ENCODE results near the gene PRSS21. TPM values are rescaled to one million over a fixed set of nuclear protein-coding genes. Genes with fewer than 3 reads are reported as not detected.
A peak's percentile ranks its signal among the peaks of the same experiment; 100 is the strongest.

Gene PRSS21
- total RNA-seq, 1 donor from 2014 or later = not detected

GRCh38 chr16:2833776-2834175, 16.7 kb downstream of the PRSS21 start:
- Histone ChIP-seq H3K27ac (ENCODE audit: low read depth, low read length) (no peak overlapping the region), H3K4me1 (ENCODE audit: control insufficient read depth in 3 of 3, insufficient read depth in 3 of 3, low read length in 3 of 3) (peaks cover 0 to 2% (median 0%) of the 10 kb centered on the region in 3 donors), H3K36me3 (ENCODE audit: control insufficient read depth in 3 of 3, insufficient read depth in 3 of 3, low read length in 3 of 3) (no peaks in the 10 kb centered on the region), H3K9me3 (ENCODE audit: control insufficient read depth in 3 of 3, low read length in 3 of 3) (no peaks in the 10 kb centered on the region), H3K4me3 (ENCODE audit: low read length in 3 of 3) (no peak overlapping the region), H3K27me3 (ENCODE audit: control insufficient read depth in 3 of 3, insufficient read depth in 3 of 3, low read length in 3 of 3) (peaks cover 40 to 67% (median 47%) of the 10 kb centered on the region in 3 donors), H3K9ac (ENCODE audit: low read depth in 1 of 3, low read length in 3 of 3) (no peak overlapping the region)

GRCh38 chr16:2834968-2835367, 17.9 kb downstream of the PRSS21 start:
- no peak overlapping the region for H3K27ac ChIP-seq (ENCODE audit: low read depth, low read length)
- H3K9me3 ChIP-seq (ENCODE audit: control insufficient read depth in 3 of 3, low read length in 3 of 3) = no peaks in the 10 kb centered on the region
- no peak overlapping the region for H3K9ac ChIP-seq (ENCODE audit: low read depth in 1 of 3, low read length in 3 of 3)
- peaks cover 0 to 2% (median 0%) of the 10 kb centered on the region in 3 donors for H3K4me1 ChIP-seq (ENCODE audit: control insufficient read depth in 3 of 3, insufficient read depth in 3 of 3, low read length in 3 of 3)
- H3K27me3 ChIP-seq (ENCODE audit: control insufficient read depth in 3 of 3, insufficient read depth in 3 of 3, low read length in 3 of 3) = peaks cover 29 to 64% (median 52%) of the 10 kb centered on the region in 3 donors
- H3K4me3 ChIP-seq (ENCODE audit: low read length in 3 of 3) = no peak overlapping the region
- no peaks in the 10 kb centered on the region for H3K36me3 ChIP-seq (ENCODE audit: control insufficient read depth in 3 of 3, insufficient read depth in 3 of 3, low read length in 3 of 3)

GRCh38 chr16:2835638-2836493, 18.8 kb downstream of the PRSS21 start:
- H3K9ac ChIP-seq (ENCODE audit: low read depth in 1 of 3, low read length in 3 of 3) = no peak overlapping the region
- peaks cover 0 to 2% (median 0%) of the 10 kb centered on the region in 3 donors for H3K4me1 ChIP-seq (ENCODE audit: control insufficient read depth in 3 of 3, insufficient read depth in 3 of 3, low read length in 3 of 3)
- no peaks in the 10 kb centered on the region for H3K36me3 ChIP-seq (ENCODE audit: control insufficient read depth in 3 of 3, insufficient read depth in 3 of 3, low read length in 3 of 3)
- H3K27ac ChIP-seq (ENCODE audit: low read depth, low read length) = no peak overlapping the region
- no peak overlapping the region for H3K4me3 ChIP-seq (ENCODE audit: low read length in 3 of 3)
- peaks cover 30 to 61% (median 50%) of the 10 kb centered on the region in 3 donors for H3K27me3 ChIP-seq (ENCODE audit: control insufficient read depth in 3 of 3, insufficient read depth in 3 of 3, low read length in 3 of 3)
- H3K9me3 ChIP-seq (ENCODE audit: control insufficient read depth in 3 of 3, low read length in 3 of 3) = no peaks in the 10 kb centered on the region

GRCh38 chr16:2836646-2837508, 19.8 kb downstream of the PRSS21 start:
- Histone ChIP-seq H3K9ac (ENCODE audit: low read depth in 1 of 3, low read length in 3 of 3) (no peak overlapping the region), H3K9me3 (ENCODE audit: control insufficient read depth in 3 of 3, low read length in 3 of 3) (no peaks in the 10 kb centered on the region), H3K27me3 (ENCODE audit: control insufficient read depth in 3 of 3, insufficient read depth in 3 of 3, low read length in 3 of 3) (peaks cover 25 to 57% (median 41%) of the 10 kb centered on the region in 3 donors), H3K36me3 (ENCODE audit: control insufficient read depth in 3 of 3, insufficient read depth in 3 of 3, low read length in 3 of 3) (no peaks in the 10 kb centered on the region), H3K27ac (ENCODE audit: low read depth, low read length) (no peak overlapping the region), H3K4me1 (ENCODE audit: control insufficient read depth in 3 of 3, insufficient read depth in 3 of 3, low read length in 3 of 3) (peaks cover 0 to 3% (median 3%) of the 10 kb centered on the region in 3 donors), H3K4me3 (ENCODE audit: low read length in 3 of 3) (no peak overlapping the region)

GRCh38 chr16:2838928-2839327, 21.9 kb downstream of the PRSS21 start:
- H3K4me3 ChIP-seq (ENCODE audit: low read length in 3 of 3) = no peak overlapping the region
- no peak overlapping the region for H3K9ac ChIP-seq (ENCODE audit: low read depth in 1 of 3, low read length in 3 of 3)
- H3K27ac ChIP-seq (ENCODE audit: low read depth, low read length) = no peak overlapping the region
- no peaks in the 10 kb centered on the region for H3K9me3 ChIP-seq (ENCODE audit: control insufficient read depth in 3 of 3, low read length in 3 of 3)
- peaks cover 6 to 11% (median 10%) of the 10 kb centered on the region in 3 donors for H3K4me1 ChIP-seq (ENCODE audit: control insufficient read depth in 3 of 3, insufficient read depth in 3 of 3, low read length in 3 of 3)
- H3K36me3 ChIP-seq (ENCODE audit: control insufficient read depth in 3 of 3, insufficient read depth in 3 of 3, low read length in 3 of 3) = no peaks in the 10 kb centered on the region
- H3K27me3 ChIP-seq (ENCODE audit: control insufficient read depth in 3 of 3, insufficient read depth in 3 of 3, low read length in 3 of 3) = peaks cover 18 to 51% (median 31%) of the 10 kb centered on the region in 3 donors

GRCh38 chr16:2839650-2840450, 22.8 kb downstream of the PRSS21 start:
- no peak overlapping the region for H3K4me3 ChIP-seq (ENCODE audit: low read length in 3 of 3)
- H3K27ac ChIP-seq (ENCODE audit: low read depth, low read length) = no peak overlapping the region
- peaks cover 18 to 51% (median 31%) of the 10 kb centered on the region in 3 donors for H3K27me3 ChIP-seq (ENCODE audit: control insufficient read depth in 3 of 3, insufficient read depth in 3 of 3, low read length in 3 of 3)
- no peaks in the 10 kb centered on the region for H3K9me3 ChIP-seq (ENCODE audit: control insufficient read depth in 3 of 3, low read length in 3 of 3)
- H3K9ac ChIP-seq (ENCODE audit: low read depth in 1 of 3, low read length in 3 of 3) = no peak overlapping the region
- no peaks in the 10 kb centered on the region for H3K36me3 ChIP-seq (ENCODE audit: control insufficient read depth in 3 of 3, insufficient read depth in 3 of 3, low read length in 3 of 3)
- peaks cover 6 to 11% (median 10%) of the 10 kb centered on the region in 3 donors for H3K4me1 ChIP-seq (ENCODE audit: control insufficient read depth in 3 of 3, insufficient read depth in 3 of 3, low read length in 3 of 3)

GRCh38 chr16:2840914-2841313, 23.9 kb downstream of the PRSS21 start:
- H3K27me3 ChIP-seq (ENCODE audit: control insufficient read depth in 3 of 3, insufficient read depth in 3 of 3, low read length in 3 of 3) = peaks cover 16 to 45% (median 31%) of the 10 kb centered on the region in 3 donors
- peaks cover 6 to 11% (median 7%) of the 10 kb centered on the region in 3 donors for H3K4me1 ChIP-seq (ENCODE audit: control insufficient read depth in 3 of 3, insufficient read depth in 3 of 3, low read length in 3 of 3)
- H3K36me3 ChIP-seq (ENCODE audit: control insufficient read depth in 3 of 3, insufficient read depth in 3 of 3, low read length in 3 of 3) = no peaks in the 10 kb centered on the region
- no peak overlapping the region for H3K27ac ChIP-seq (ENCODE audit: low read depth, low read length)
- no peak overlapping the region for H3K4me3 ChIP-seq (ENCODE audit: low read length in 3 of 3)
- H3K9ac ChIP-seq (ENCODE audit: low read depth in 1 of 3, low read length in 3 of 3) = no peak overlapping the region
- no peaks in the 10 kb centered on the region for H3K9me3 ChIP-seq (ENCODE audit: control insufficient read depth in 3 of 3, low read length in 3 of 3)

GRCh38 chr16:2841606-2842339, 24.7 kb downstream of the PRSS21 start:
- Histone ChIP-seq H3K4me3 (ENCODE audit: low read length in 3 of 3) (peak overlapping the region in 2 of 3 donors; percentile 54 to 58), H3K36me3 (ENCODE audit: control insufficient read depth in 3 of 3, insufficient read depth in 3 of 3, low read length in 3 of 3) (no peaks in the 10 kb centered on the region), H3K9ac (ENCODE audit: low read depth in 1 of 3, low read length in 3 of 3) (no peak overlapping the region), H3K4me1 (ENCODE audit: control insufficient read depth in 3 of 3, insufficient read depth in 3 of 3, low read length in 3 of 3) (peaks cover 6 to 11% (median 7%) of the 10 kb centered on the region in 3 donors), H3K9me3 (ENCODE audit: control insufficient read depth in 3 of 3, low read length in 3 of 3) (no peaks in the 10 kb centered on the region), H3K27me3 (ENCODE audit: control insufficient read depth in 3 of 3, insufficient read depth in 3 of 3, low read length in 3 of 3) (peaks cover 16 to 43% (median 24%) of the 10 kb centered on the region in 3 donors), H3K27ac (ENCODE audit: low read depth, low read length) (no peak overlapping the region)

Measured in skeletal muscle tissue (tissue), 4 donors.